ENCODE data around the gene ACADM.
"Not testable (repeated sequence)": the region's sequence is repeated elsewhere in the genome, so short reads cannot be mapped to it uniquely, and the experiment has no call there.

The ACADM gene

DNA sequence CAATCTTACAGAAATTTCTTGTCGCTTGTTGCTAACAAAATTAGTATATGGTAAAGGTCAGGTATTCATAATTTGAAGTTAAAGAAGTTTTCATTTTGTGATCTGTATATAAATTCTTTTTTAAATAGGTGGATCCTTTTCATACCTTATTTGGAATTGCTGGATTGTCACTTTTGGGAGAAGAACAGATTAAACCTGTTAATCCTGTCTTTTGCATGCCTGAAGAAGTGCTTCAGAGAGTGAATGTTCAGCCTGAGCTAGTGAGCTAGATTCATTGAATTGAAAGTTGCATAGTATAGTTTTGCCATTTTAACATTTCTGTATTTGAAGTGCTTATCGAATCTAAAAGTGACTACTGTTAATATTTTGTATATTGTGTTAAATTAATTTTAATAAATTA is 69.9 kb downstream of the ACADM start:
- DNase-seq: no peak

DNA sequence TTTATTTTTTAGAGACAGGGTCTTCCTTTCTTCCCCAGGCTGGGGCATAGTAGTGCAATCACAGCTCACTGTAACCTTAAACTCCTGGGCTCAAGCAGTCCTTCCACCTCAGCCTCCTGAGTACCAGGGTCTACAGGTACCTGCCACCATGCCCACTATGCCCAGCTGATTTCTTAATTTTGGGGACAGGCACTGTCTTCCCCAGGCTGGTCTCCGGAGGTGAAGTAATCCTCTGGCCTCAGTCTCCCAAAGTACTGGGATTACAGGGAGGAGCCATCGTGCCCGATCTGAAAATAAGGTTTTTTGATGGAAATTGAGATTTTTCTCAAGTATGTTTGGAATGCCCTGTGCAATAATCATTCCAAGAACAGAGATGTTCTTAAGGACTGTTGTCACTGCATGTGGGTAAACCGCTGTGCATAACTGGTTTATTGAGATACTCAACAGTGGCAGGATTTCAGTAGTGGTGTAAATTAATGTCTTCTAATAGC is 71.2 kb downstream of the ACADM start:
- no peak for DNase-seq

DNA sequence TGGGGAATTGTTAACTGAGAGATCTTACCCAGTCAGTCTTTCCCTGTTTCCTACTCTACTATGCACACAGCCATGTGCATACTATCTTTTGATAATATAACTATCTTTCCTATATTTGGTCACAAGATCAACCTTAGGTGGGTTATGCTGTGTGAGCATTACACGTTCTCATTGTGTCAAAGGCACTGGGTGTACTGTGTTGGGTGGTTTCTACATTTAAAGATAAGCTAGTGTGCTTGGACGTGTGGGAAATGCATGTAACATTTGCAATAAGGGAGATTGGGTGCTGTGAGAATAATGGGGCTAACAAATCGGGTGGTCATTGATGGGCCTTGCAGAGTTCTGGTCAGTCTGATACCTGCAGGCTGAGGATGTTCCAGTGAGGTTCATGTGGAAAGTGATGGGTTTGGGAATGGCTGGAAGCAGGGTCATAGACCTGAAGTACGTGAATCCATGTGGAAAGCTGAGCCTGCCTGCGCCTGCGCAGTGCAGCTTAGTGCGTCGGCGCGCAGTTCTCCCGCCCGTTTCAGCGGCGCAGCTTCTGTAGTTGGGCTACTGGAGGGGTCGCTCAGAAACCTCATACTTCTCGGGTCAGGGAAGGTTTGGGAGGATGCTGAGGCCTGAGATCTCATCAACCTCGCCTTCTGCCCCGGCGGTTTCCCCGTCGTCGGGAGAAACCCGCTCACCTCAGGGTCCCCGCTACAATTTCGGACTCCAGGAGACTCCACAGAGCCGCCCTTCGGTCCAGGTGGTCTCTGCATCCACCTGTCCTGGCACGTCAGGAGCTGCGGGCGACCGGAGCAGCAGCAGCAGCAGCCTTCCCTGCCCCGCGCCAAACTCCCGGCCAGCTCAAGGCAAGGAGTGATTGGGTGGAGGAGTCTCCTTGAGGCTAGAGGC is 72.1 kb downstream of the ACADM start, which contains the start of gene MSH4:
Gene MSH4, plus strand, starts transcription at position 507 of the 897 bp plus-strand sequence. Its CDS starts 104 bp downstream, at position 611.
- no peak for DNase-seq

DNA sequence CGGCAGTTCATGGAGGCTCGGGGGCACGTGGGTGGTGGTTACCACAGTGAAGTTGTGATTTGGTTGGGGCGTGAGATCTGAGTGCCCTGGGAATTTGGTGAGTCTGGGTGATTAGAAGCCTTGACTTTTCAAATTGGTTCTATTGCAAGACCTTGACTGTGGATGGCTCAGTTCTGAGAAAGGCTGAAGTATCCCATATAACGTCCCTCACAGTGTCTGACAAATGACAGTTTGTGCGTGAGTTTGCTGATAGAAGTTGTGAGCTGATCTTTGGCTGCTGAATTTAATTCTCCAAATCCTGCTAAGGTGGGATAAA is 72.7 kb downstream of the ACADM start:
- no peak for DNase-seq

DNA sequence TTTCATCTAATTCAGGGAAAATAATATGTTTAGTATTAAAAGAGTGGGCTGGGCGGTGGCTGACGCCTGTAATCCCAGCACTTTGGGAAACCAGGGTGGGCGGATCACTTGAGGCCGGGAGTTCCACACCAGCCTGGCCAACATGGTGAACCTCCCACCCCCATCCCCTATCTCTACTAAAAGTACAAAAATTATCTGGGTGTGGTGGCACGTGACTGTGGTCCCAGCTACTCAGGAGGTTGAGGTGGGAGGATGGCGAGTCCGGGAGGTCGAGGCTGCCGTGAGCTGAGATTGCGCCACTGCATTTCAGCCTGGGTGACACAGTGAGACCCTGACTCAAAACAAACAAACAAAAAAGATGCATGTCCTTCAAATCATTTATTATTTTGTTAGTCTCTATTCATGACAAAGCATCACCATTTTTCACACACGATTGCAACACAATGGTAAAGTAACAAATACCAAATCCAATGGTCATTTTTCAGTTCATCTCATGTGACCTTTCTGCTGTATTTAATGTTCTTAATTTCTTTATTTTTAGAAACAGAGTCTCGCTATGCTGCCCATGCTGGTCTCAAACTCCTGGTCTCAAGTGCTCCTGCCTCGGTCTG is 73.2 kb downstream of the ACADM start:
- no peak for DNase-seq

DNA sequence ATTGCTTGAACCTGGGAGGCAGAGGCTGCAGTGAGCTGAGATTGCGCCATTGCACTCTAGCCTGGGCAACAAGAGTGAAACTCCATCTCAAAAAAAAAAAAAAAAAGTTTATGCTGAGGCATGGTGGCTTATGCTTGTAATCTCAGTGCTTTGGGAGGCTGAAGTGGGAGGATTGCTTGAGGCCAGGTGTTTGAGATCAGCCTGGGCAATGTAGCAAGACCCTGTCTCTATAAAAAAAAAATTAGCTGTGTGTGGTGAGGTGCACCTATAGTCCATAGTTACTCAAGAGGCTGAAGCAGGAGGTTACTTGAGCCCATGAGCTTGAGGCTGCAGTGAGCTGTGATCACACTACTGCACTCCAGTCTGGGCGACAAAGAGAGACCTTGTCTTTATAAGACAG is 77.0 kb downstream of the ACADM start:
- not testable (repeated sequence) for DNase-seq

DNA sequence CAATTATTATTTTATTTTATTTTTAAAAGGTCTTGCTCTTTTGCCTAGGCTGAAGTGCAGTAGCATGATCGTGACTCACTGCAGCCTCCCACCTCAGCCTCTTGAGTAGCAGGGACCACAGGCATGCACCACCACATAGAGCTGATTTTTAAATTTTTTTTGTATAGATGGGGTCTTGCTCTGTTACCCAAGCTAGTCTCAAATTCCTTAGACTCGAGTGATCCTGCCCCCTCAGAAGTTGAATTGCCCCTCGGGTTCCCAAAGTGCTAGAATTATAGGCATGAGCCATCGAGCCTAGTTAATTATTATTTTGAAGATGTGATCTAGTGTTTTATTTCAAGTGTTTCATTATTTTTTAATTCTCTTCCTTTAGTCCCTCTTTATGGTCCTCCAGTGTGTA is 84.4 kb downstream of the ACADM start:
- DNase-seq: no peak

DNA sequence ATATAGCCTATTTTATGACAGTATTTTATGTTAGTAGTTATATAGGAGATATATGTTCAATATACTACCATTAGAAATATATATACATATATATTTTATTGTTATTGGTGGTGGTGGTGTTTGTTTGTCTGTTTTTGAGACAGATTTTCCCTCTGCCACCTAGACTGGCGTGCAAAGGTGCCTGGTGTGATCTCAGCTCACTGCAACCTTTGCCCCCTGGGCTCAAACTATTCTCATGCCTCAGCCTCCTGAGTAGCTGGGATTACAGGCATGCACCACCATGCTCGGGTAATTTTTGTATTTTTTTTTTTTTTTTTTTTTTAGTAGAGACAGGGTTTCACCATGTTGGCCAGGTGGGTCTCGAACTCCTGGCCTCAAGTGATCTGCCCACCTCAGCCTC is 85.6 kb downstream of the ACADM start:
- not testable (repeated sequence) for DNase-seq

DNA sequence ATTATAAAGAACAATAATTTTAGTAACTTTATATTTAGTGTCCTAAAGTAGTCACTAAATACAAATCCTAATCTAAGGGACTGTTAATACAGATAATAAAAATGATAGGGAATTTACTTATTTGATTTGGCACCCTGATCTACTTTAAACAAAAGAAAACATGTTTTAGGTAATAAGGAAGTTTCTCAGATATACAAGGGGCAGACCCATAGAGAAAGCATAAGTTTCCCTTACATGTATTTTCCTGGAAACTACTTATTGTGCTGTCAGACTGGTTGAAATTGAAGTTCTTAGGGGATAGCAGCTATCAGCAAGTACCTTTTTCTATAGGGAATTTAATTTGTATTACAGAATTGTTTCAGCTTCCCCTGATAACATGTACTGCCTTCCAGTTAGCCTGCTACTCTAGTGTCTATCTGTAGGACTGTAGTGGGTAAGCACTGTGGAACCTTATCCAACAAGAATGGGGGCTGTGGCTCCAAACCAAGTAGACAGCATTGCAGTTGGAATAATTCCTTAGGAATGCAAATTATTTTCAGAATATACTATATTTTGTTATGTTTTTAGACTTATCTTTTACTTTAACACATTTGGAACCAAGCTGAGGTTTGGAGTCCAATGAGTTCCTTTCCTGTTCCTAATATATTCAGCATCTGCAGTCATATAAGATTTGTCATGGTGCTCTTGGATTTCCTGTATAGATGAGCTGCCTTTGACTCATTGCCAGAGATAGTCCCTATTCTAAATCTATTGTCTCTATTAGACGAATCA is 86.9 kb downstream of the ACADM start:
- DNase-seq: no peak

DNA sequence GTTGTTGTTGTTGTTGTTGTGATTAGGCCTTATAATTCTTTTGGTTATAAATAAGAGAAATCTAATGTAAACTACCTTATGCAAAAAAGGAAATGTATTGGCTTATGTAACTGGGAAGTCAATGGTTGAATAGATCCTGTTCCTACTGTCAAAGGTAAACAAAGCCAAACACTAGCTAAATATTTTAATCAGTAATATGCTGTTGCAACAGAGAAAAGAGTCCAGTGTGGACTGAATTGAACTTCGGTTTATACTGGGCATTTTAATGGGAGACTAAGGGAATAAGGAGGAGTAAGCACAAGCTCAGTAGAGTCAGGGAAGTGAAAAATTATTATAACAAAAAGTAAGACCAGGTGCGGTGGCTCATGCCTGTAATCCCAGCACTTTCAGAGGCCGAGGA is 87.6 kb downstream of the ACADM start:
- no peak for DNase-seq

Measured in hypothalamus (tissue), 51 donors.